Measurements from ENCODE around the gene SRXN1. TPM values are rescaled to one million over a fixed set of nuclear protein-coding genes. Genes with fewer than 3 reads are reported as not detected.

The SRXN1 gene
- total and polyA plus RNA-seq, 8 donors = 6.2 to 40.9 (median 7.6) TPM

DNA sequence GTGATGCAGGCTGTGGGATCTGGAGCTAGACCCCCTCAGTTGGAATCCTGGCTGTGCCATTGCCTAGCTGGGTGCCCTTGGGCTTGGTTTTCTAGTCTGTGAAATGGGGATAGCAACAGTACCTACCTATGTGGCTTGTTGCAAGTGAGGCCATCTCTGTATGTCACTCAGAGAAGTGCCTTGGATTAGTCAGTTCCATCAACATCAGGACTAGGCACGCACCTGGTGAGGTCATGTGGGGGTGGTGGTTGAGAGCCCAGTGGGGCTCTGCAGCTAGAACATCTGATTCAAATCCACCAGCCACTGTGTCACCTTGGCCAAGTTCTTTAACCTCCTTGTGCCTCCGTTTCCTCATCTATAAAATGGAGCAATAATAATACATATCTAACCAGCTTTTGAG is 55.4 kb downstream of the SRXN1 start:
- Histone ChIP-seq H3K36me3 (no peaks in the 10 kb centered on the region), H3K27ac (no peak overlapping the region), H3K4me1 (no peaks in the 10 kb centered on the region), H3K9me3 (no peaks in the 10 kb centered on the region), H3K27me3 (no peaks in the 10 kb centered on the region), H3K4me3 (no peak overlapping the region)
- intact Hi-C loops (cut with DNase I) = no loop called here
- ATAC-seq = no peak
- TF ChIP-seq, protein P1, sequence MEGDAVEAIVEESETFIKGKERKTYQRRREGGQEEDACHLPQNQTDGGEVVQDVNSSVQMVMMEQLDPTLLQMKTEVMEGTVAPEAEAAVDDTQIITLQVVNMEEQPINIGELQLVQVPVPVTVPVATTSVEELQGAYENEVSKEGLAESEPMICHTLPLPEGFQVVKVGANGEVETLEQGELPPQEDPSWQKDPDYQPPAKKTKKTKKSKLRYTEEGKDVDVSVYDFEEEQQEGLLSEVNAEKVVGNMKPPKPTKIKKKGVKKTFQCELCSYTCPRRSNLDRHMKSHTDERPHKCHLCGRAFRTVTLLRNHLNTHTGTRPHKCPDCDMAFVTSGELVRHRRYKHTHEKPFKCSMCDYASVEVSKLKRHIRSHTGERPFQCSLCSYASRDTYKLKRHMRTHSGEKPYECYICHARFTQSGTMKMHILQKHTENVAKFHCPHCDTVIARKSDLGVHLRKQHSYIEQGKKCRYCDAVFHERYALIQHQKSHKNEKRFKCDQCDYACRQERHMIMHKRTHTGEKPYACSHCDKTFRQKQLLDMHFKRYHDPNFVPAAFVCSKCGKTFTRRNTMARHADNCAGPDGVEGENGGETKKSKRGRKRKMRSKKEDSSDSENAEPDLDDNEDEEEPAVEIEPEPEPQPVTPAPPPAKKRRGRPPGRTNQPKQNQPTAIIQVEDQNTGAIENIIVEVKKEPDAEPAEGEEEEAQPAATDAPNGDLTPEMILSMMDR (IDR thresholded peaks at IDR 0.05) = no peak
- no peak for DNase-seq

Other genes with a start within 250 kb of the SRXN1 start
- gene RBCK1, start 244.9 kb downstream of the SRXN1 start, total RNA-seq = 10 to 100 TPM; 97.9 to 99.8 TPM
- 100 to 1,000 TPM in 2 of 6 donors, 10 to 100 TPM in 4; 89.6 to 104 (median 97.9) TPM for gene RBCK1, start 244.9 kb downstream of the SRXN1 start, polyA plus RNA-seq (ENCODE audit: insufficient read length in 6 of 6)
- 10 to 100 TPM; 37.5 to 37.7 TPM for gene TBC1D20, start 190.7 kb downstream of the SRXN1 start, total RNA-seq
- gene TBC1D20, start 190.7 kb downstream of the SRXN1 start, polyA plus RNA-seq (ENCODE audit: insufficient read length in 6 of 6) = 10 to 100 TPM; 33.4 to 42.6 (median 35.3) TPM
- gene CSNK2A1, start 109.4 kb downstream of the SRXN1 start, total RNA-seq = 10 to 100 TPM; 78.5 to 94.4 TPM
- gene CSNK2A1, start 109.4 kb downstream of the SRXN1 start, polyA plus RNA-seq (ENCODE audit: insufficient read length in 6 of 6) = 100 to 1,000 TPM; 131 to 157 (median 135) TPM
- gene TCF15, start 42.9 kb downstream of the SRXN1 start, total RNA-seq = under 1 TPM; 0.18 to 0.52 TPM
- 1 to 10 TPM; 1.1 to 2.4 (median 1.8) TPM for gene TCF15, start 42.9 kb downstream of the SRXN1 start, polyA plus RNA-seq (ENCODE audit: insufficient read length in 6 of 6)
- not detected for gene SCRT2, start 22.6 kb upstream of the SRXN1 start, total RNA-seq
- not detected for gene SCRT2, start 22.6 kb upstream of the SRXN1 start, polyA plus RNA-seq (ENCODE audit: insufficient read length in 6 of 6)
- gene SLC52A3, start 115.3 kb upstream of the SRXN1 start, total RNA-seq = 1 to 10 TPM; 1.6 to 2.7 TPM
- gene SLC52A3, start 115.3 kb upstream of the SRXN1 start, polyA plus RNA-seq (ENCODE audit: insufficient read length in 6 of 6) = under 1 TPM; 0.37 to 0.61 (median 0.48) TPM
- gene FAM110A, start 180.5 kb upstream of the SRXN1 start, total RNA-seq = 10 to 100 TPM; 13.0 to 21.5 TPM
- gene FAM110A, start 180.5 kb upstream of the SRXN1 start, polyA plus RNA-seq (ENCODE audit: insufficient read length in 6 of 6) = 10 to 100 TPM; 11.8 to 16.1 (median 13.2) TPM

All from left lung (tissue), 10 donors.